ENCODE data around the gene DHRS7. TPM values are rescaled to one million over a fixed set of nuclear protein-coding genes. Genes with fewer than 3 reads are reported as not detected.

Gene DHRS7
- total RNA-seq, 2 donors from 2014 or later: 37.7 to 42.8 TPM

DNA sequence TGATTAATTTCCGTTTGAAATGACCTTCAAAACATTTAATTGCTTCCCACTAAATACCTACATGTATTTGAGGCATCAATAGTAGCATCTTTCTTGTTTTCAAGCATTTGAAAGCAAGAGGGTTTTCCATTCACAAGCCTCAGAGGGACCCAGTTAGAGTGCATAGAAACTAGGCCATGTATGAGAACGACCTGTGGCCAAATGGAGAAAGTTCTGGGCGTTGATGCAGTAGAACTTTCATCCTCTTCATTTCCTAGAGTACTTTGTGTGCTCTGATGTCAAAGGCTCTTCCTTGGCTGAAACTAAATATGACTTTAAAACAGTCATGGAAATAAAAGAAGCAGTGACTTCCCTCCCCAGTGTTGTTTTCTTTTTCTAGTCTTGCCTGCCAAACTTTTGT lies 944 bp upstream of the DHRS7 start:
- H3K27me3 Mint-ChIP-seq (ENCODE audit: insufficient read depth): no peaks in the 10 kb centered on the region
- Histone ChIP-seq H3K4me1 (ENCODE audit: control insufficient read depth, insufficient read depth, low read length) (no peaks in the 10 kb centered on the region), H3K9ac (ENCODE audit: extremely low read depth, low read length, poor library complexity, severe bottlenecking) (no peak overlapping the region), H3K4me3 (ENCODE audit: low read length) (no peak overlapping the region), H3K36me3 (ENCODE audit: control insufficient read depth, insufficient read depth, low read length) (no peaks in the 10 kb centered on the region), H3K27me3 (ENCODE audit: control insufficient read depth, insufficient read depth, low read length, poor library complexity, severe bottlenecking) (no peaks in the 10 kb centered on the region), H3K27ac (ENCODE audit: low read depth, low read length) (no peak overlapping the region), H3K9me3 (ENCODE audit: control insufficient read depth, low read length) (peaks cover 4% of the 10 kb centered on the region)
- peaks cover 5% of the 10 kb centered on the region for H3K9me3 Mint-ChIP-seq
- TF ChIP-seq, protein P1, sequence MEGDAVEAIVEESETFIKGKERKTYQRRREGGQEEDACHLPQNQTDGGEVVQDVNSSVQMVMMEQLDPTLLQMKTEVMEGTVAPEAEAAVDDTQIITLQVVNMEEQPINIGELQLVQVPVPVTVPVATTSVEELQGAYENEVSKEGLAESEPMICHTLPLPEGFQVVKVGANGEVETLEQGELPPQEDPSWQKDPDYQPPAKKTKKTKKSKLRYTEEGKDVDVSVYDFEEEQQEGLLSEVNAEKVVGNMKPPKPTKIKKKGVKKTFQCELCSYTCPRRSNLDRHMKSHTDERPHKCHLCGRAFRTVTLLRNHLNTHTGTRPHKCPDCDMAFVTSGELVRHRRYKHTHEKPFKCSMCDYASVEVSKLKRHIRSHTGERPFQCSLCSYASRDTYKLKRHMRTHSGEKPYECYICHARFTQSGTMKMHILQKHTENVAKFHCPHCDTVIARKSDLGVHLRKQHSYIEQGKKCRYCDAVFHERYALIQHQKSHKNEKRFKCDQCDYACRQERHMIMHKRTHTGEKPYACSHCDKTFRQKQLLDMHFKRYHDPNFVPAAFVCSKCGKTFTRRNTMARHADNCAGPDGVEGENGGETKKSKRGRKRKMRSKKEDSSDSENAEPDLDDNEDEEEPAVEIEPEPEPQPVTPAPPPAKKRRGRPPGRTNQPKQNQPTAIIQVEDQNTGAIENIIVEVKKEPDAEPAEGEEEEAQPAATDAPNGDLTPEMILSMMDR (conservative IDR thresholded peaks at IDR 0.05): no peak
- DNase-seq: no peak
- peaks cover 12% of the 10 kb centered on the region for H3K4me1 Mint-ChIP-seq
- no peak overlapping the region for H3K27ac Mint-ChIP-seq
- no peaks in the 10 kb centered on the region for H3K36me3 Mint-ChIP-seq (ENCODE audit: low read depth)
- 87 to 100% methylated on average over 1 to 3 of the region's 3 CpGs for WGBS, 2 experiments (ENCODE audit: insufficient coverage in 1 of 2, insufficient read length in 1 of 2)
- no peak overlapping the region for H3K4me3 Mint-ChIP-seq

DNA sequence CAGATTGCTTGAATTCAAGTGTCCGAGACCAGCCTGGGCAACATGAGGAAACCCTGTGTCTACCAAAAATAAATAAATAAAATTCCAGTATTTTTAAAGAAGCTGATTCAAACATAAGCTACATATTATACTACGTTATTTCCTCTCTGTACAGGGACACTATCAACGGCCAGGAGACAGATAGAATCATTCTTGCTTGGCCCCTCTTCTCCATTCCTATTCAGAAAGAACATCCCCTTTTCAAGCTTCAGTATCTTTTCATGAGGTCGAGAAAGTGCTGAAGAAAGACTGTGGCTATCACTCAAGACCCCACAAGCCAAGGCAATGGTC lies 314 bp upstream of the DHRS7 start:
- no peak for DNase-seq
- H3K36me3 ChIP-seq (ENCODE audit: control insufficient read depth, insufficient read depth, low read length): no peaks in the 10 kb centered on the region
- no peaks in the 10 kb centered on the region for H3K27me3 Mint-ChIP-seq (ENCODE audit: insufficient read depth)
- H3K4me3 ChIP-seq (ENCODE audit: low read length): peak overlapping the region; percentile 83
- no peak overlapping the region for H3K9ac ChIP-seq (ENCODE audit: extremely low read depth, low read length, poor library complexity, severe bottlenecking)
- H3K9me3 ChIP-seq (ENCODE audit: control insufficient read depth, low read length): no peaks in the 10 kb centered on the region
- H3K27ac ChIP-seq (ENCODE audit: low read depth, low read length): no peak overlapping the region
- no peaks in the 10 kb centered on the region for H3K36me3 Mint-ChIP-seq (ENCODE audit: low read depth)
- WGBS, 2 experiments (ENCODE audit: insufficient coverage in 1 of 2, insufficient read length in 1 of 2): 46 to 60% methylated on average over 3 to 4 of the region's 4 CpGs
- no peaks in the 10 kb centered on the region for H3K9me3 Mint-ChIP-seq
- no peaks in the 10 kb centered on the region for H3K4me1 ChIP-seq (ENCODE audit: control insufficient read depth, insufficient read depth, low read length)
- TF ChIP-seq, protein P1 (conservative IDR thresholded peaks at IDR 0.05): no peak
- no peaks in the 10 kb centered on the region for H3K27me3 ChIP-seq (ENCODE audit: control insufficient read depth, insufficient read depth, low read length, poor library complexity, severe bottlenecking)
- no peak overlapping the region for H3K27ac Mint-ChIP-seq
- peaks cover 12% of the 10 kb centered on the region for H3K4me1 Mint-ChIP-seq
- peak overlapping the region; percentile 89 for H3K4me3 Mint-ChIP-seq

DNA sequence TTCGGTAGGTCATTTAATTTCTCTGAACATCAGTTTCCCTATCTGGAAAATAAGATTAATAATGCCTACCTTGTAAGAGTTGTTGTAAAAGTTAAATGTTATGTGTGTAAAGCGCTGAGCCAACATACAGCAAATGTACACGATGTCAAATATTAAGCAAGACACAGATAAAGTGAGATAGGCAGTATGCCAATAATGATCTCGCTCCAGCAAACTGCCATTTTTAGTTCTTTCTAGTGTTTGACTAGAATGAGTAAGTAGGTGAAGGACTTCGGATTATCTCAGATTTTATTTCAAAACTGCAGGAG lies 840 bp downstream of the DHRS7 start:
- 65 to 86% methylated on average over 3 to 5 of the region's 5 CpGs for WGBS, 2 experiments (ENCODE audit: insufficient coverage in 1 of 2, insufficient read length in 1 of 2)
- H3K36me3 Mint-ChIP-seq (ENCODE audit: low read depth): no peaks in the 10 kb centered on the region
- peak overlapping the region; percentile 89 for H3K4me3 Mint-ChIP-seq
- Histone ChIP-seq H3K27me3 (ENCODE audit: control insufficient read depth, insufficient read depth, low read length, poor library complexity, severe bottlenecking) (no peaks in the 10 kb centered on the region), H3K36me3 (ENCODE audit: control insufficient read depth, insufficient read depth, low read length) (no peaks in the 10 kb centered on the region), H3K4me1 (ENCODE audit: control insufficient read depth, insufficient read depth, low read length) (no peaks in the 10 kb centered on the region), H3K9me3 (ENCODE audit: control insufficient read depth, low read length) (no peaks in the 10 kb centered on the region), H3K9ac (ENCODE audit: extremely low read depth, low read length, poor library complexity, severe bottlenecking) (peak overlapping the region; percentile 59), H3K4me3 (ENCODE audit: low read length) (peak overlapping the region; percentile 83), H3K27ac (ENCODE audit: low read depth, low read length) (no peak overlapping the region)
- peak overlapping the region; percentile 83 for H3K27ac Mint-ChIP-seq
- H3K27me3 Mint-ChIP-seq (ENCODE audit: insufficient read depth): no peaks in the 10 kb centered on the region
- DNase-seq: no peak
- TF ChIP-seq, protein P1 (conservative IDR thresholded peaks at IDR 0.05): no peak
- H3K4me1 Mint-ChIP-seq: peaks cover 12% of the 10 kb centered on the region
- H3K9me3 Mint-ChIP-seq: no peaks in the 10 kb centered on the region

All from endodermal cell (in vitro differentiated cells).